HUES6 (cell line): ENCODE data around the gene HRNR.

Experiments
- H3K27ac ChIP-seq: 2 replicates; pipeline ENCODE4 v1.7.0; 2013; ENCODE audit warnings: low read depth, mild to moderate bottlenecking, low read length, inconsistent platforms
- H3K27me3 ChIP-seq: 2 replicates; pipeline ENCODE4 v1.6.1; 2013; ENCODE audit warnings: low read length; ENCODE audit not compliant: control insufficient read depth, insufficient read depth
- H3K36me3 ChIP-seq: 2 replicates; pipeline ENCODE4 v1.6.1; 2013; ENCODE audit warnings: low read length; ENCODE audit not compliant: control insufficient read depth, insufficient read depth
- H3K4me1 ChIP-seq: 2 replicates; pipeline ENCODE4 v1.6.1; 2013; ENCODE audit warnings: low read length; ENCODE audit not compliant: control insufficient read depth, insufficient read depth
- H3K4me3 ChIP-seq: 2 replicates; pipeline ENCODE4 v1.5.1; 2013; ENCODE audit warnings: low read depth, low read length
- H3K9ac ChIP-seq: one replicate; pipeline ENCODE4 v1.6.1; 2013; ENCODE audit warnings: mild to moderate bottlenecking, low read length
- H3K9me3 ChIP-seq: 2 replicates; pipeline ENCODE4 v1.6.1; 2013; ENCODE audit warnings: low read depth, low read length; ENCODE audit not compliant: control insufficient read depth, insufficient read depth

The HRNR gene

GRCh38 chr1:152168535-152168868 is 55.5 kb downstream of the HRNR start:
- no peak overlapping the region for H3K4me3 ChIP-seq
- no peaks in the 10 kb centered on the region for H3K27me3 ChIP-seq
- no peak overlapping the region for H3K27ac ChIP-seq
- H3K9ac ChIP-seq = no peak overlapping the region
- H3K9me3 ChIP-seq = no peaks in the 10 kb centered on the region
- no peaks in the 10 kb centered on the region for H3K36me3 ChIP-seq
- no peaks in the 10 kb centered on the region for H3K4me1 ChIP-seq

GRCh38 chr1:152167835-152168534 is 56.0 kb downstream of the HRNR start:
- no peak overlapping the region for H3K4me3 ChIP-seq
- no peak overlapping the region for H3K27ac ChIP-seq
- no peaks in the 10 kb centered on the region for H3K27me3 ChIP-seq
- no peak overlapping the region for H3K9ac ChIP-seq
- H3K9me3 ChIP-seq = no peaks in the 10 kb centered on the region
- H3K36me3 ChIP-seq = no peaks in the 10 kb centered on the region
- no peaks in the 10 kb centered on the region for H3K4me1 ChIP-seq

GRCh38 chr1:152166966-152167365 is 57.0 kb downstream of the HRNR start:
- no peaks in the 10 kb centered on the region for H3K27me3 ChIP-seq
- H3K4me3 ChIP-seq = no peak overlapping the region
- no peak overlapping the region for H3K27ac ChIP-seq
- no peaks in the 10 kb centered on the region for H3K4me1 ChIP-seq
- H3K36me3 ChIP-seq = no peaks in the 10 kb centered on the region
- no peak overlapping the region for H3K9ac ChIP-seq
- H3K9me3 ChIP-seq = no peaks in the 10 kb centered on the region

GRCh38 chr1:152165286-152166077 is 58.5 kb downstream of the HRNR start:
- H3K9ac ChIP-seq = no peak overlapping the region
- no peak overlapping the region for H3K4me3 ChIP-seq
- no peaks in the 10 kb centered on the region for H3K9me3 ChIP-seq
- no peaks in the 10 kb centered on the region for H3K36me3 ChIP-seq
- H3K27me3 ChIP-seq = no peaks in the 10 kb centered on the region
- H3K27ac ChIP-seq = no peak overlapping the region
- no peaks in the 10 kb centered on the region for H3K4me1 ChIP-seq

- H3K27me3 ChIP-seq = no peaks in the 10 kb centered on the region
- no peak overlapping the region for H3K4me3 ChIP-seq
- H3K4me1 ChIP-seq = no peaks in the 10 kb centered on the region
- H3K9me3 ChIP-seq = no peaks in the 10 kb centered on the region
- no peak overlapping the region for H3K27ac ChIP-seq
- no peak overlapping the region for H3K9ac ChIP-seq
- no peaks in the 10 kb centered on the region for H3K36me3 ChIP-seq
These were observed 59.4 kb downstream of the HRNR start for GRCh38 chr1:152164517-152165136.

GRCh38 chr1:152162792-152163463 is 61.1 kb downstream of the HRNR start:
- Histone ChIP-seq H3K4me3 (no peak overlapping the region), H3K9me3 (no peaks in the 10 kb centered on the region), H3K27me3 (0 out of 2 replicates have a peak, but pooled peaks cover 4% of the 10 kb centered on the region), H3K4me1 (no peaks in the 10 kb centered on the region), H3K9ac (no peak overlapping the region), H3K36me3 (no peaks in the 10 kb centered on the region), H3K27ac (no peak overlapping the region)
